GM04503 (cell line): ENCODE measurements around the gene RBM19.

ENCODE experiments used
- DNase-seq: peaks from one replicate; pipeline ENCODE4 v3.0.0-alpha.2; 2012; ENCODE audit warnings: low read depth

Gene RBM19

DNA sequence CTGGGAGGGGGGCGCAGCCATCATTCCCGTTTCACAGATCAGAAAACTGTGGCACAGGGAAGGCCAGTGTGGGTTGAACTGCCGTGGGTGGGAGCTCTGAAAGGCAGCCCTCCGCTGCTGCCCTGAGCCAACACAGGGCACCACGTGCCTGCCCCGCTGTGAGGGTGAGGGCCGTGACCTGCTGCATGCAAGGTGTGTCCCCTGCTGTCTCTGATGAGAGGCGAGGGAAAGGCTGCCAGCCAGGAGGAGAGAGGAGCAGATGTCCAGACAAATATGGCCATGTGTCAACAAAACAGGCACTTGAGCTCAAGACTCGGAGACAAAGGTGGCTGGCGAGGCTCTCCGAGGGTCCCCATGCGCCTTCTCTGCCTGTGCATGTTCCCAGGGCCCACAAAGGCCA lies 108.8 kb downstream of the RBM19 start:
- DNase-seq: no peak

DNA sequence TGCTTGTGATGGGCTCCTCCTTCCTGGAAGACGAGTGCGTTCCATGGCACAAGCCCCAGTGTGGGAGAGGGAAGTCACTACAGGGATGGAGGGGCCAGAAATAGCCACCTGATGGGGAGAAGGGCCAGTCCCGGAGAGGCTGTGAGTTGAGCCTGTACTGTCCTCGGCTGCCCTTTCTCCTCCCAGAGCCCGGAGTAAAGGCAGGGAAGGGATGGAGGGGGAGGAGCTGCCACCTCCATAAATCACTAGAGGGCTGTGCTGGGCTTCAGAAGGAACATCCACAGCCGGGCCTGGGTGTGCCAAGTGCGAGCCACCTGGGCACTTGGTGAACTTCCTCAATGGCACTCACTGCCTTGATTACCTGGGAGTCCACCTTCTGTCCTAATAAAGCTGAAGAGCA lies 110.1 kb downstream of the RBM19 start:
- no peak for DNase-seq

DNA sequence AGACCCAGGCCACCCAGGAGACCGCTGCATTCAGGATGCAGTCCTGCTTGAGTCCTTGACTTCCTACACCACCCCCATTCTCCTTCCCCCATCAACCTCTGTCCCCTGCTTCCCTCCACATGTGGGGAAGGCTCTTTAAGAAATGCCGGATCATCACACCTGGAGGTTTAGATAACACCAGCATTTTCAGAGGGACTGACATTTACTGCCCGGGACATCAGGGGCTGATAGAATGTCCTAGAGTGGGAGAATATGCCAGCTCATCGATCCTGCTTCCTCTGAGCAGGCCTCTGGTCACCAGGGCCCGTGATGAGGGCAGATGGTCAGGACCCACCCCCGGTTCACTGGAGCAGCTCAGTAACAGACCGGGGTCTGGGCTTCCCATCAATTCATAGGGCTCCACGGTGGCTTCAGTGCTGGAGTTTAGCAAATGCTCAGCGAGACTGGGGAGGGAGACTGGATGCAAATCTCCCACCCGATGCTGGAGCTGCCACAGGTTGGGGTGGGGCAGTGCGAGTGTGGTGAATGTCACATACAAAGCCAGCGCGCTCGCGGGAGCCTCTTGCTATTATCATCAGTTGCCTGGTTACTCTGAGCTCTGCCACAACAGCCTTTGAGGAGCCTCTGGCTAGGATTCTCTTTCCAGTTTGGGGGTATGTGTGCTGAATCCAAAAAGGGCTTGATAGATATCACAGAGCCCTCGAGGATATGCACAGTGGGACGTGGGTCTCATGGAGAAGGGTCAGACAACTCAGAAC lies 111.6 kb downstream of the RBM19 start:
- DNase-seq: no peak

DNA sequence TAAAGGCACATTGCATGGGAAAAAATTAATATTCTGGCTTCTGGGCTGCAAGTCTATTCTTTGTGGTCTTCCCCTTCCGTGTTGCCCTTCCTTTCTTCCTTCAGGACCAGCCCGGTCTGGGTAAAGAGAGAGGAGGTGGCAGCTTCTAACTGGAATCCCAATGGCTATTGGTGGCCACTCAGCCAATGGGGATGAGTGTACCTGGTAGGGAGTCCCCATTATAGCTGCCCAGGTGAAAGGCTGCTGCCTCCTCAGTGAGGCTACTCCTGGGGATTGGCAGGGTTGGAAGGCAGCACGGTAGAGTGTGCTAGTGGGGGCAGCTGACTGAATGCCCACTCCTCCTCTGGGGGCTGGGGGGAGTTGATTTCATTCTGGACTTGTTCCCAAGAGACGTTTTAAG lies 112.6 kb downstream of the RBM19 start:
- no peak for DNase-seq

DNA sequence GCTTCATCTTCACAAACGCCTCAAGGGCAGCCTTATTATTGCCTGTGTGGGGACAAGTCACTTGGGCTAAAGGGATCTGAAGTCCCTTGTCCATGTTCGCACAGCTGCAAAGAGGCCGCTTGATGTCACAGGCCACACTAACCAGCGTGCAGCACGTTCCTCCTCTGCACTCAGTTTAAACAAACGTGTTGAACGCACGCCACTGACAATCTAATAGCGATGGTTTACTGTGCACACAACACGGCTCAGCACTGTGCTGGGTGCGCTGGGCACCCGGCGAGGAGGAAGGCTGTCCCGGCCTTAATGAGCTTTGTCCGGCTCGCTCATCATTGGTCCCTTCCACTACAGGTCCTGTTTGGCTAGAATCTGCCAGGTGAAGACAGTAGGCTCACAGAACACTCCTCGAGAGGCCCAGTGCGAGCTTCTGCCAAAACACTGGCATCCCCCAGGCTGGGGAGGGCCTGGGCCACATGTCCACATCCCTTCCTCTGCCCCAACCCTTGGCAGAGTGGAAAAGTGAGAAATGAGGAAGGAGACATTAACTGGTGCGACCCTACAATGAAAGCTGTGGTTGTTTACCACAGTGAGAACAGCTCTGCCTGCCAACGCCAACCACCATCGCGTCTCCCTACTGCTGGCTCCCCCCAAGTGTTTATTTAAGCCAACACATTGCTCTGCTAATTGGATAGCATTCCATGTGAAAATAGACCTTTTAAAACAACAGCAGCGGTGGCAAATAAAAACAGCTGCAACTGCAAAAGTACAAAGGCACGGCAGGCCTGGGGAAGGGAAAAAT lies 113.2 kb downstream of the RBM19 start:
- DNase-seq: no peak

DNA sequence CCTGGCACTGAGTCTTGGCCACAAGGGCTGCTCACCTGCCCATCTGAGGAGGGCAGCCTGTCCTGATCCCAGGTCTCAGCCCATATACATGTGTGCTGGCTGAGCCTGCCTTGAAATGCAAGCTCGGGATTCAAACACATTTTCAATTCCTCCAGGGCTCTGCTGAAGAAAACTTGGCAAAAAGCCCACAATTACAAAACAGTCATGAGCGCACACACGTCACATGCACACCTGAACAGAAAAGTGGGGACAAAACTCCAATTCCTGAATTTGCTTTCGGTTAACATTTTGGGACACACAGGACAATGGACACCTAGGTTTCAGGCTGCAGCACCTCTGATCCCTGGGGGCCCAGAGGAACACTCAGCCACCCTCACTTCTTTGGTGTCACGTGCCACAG lies 113.9 kb downstream of the RBM19 start:
- no peak for DNase-seq

DNA sequence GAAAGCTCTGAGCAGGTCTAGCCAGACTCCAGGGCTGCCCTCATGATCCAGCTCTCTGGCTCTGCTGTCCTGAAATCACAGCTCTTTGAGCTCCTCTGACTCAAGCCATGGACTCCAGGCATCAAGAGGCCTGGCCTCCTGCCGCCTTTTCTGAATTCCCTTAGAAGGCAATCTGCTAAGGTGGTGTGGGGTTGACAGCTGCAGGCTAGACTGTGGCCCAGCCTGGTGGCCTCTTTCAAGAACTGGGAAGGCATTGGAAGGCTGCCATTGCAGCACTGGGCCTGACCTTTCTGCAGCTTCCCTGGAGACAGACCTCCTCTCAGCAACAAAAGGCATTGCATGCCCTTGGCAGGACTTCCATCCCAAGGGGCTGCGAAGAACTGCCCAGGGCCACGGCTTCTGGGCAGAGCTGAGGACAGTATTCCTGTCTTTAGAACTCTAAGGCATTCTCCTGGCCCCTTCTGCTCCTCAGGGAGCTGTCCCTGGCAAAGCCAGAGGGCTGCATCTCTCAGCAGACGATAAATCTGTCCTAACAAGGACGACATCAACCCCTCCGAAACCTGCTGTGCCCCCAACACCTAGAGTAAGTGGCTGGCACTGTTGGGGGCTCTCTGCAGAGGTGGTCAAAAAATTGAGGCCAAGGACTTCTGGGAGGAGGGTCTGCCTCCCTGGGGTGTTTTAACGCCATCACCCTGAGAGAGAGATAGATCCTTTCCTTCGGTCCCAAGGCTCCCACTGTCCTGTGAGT lies 115.6 kb downstream of the RBM19 start:
- no peak for DNase-seq

DNA sequence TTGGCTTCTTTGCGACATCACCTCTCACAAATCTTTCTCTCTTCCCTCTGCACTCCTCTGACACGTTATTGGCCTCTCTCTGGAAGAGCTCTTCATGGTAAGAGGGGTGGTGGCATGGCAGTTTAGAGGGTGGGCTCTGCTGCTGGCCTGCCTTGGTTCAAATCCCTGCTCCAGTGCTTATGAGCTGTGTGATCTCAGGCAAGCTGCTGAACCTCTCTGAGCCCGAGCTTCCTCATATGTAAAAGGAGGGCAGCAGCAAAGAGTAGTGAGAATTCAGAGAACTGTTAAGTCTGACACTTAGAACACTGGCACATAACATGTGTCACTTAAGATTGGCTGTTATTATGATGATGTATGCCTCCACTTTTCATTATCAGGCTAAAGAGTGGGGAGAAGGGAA lies 118.3 kb downstream of the RBM19 start:
- DNase-seq: no peak

DNA sequence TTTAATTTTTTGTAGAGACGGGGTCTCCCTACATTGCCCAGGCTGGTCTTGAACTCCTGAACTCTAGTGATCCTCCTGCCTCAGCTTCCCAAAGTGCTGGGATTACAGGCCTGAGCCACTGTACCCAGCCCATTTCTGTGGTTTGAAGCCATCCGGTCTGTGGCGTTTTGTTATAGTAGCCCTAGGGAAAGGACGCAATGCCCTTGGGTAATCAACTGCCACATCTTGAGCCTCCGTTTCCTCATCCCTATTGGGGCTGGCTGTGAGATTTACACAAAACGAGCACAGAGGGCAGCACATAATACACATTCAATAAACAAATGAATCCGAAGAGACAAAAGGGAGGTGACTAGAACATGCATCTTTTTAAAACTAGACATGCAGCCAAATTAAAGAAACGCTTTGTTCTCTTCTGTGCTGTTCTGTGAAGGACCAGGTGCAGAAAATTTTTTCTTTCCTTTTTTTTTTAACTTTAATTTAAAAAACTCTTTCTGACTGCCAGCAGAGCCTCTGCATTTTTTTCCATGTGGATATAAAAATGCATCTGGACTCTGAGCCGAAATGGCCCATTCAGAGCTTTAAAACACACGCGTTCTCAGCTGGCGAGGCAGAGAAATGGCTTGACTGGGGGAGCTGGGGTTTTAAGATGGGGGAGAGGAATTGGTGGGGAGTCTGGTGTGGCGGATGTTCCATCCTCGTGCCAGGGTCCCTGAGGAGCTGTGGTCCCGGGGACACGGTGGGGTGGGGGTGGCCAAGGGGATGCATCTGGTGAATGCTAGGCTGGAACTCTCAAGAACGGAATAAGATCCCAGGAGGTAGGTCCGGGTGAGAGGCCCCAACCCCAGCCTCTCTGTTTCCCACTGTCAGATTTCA lies 119.0 kb downstream of the RBM19 start:
- DNase-seq: no peak

DNA sequence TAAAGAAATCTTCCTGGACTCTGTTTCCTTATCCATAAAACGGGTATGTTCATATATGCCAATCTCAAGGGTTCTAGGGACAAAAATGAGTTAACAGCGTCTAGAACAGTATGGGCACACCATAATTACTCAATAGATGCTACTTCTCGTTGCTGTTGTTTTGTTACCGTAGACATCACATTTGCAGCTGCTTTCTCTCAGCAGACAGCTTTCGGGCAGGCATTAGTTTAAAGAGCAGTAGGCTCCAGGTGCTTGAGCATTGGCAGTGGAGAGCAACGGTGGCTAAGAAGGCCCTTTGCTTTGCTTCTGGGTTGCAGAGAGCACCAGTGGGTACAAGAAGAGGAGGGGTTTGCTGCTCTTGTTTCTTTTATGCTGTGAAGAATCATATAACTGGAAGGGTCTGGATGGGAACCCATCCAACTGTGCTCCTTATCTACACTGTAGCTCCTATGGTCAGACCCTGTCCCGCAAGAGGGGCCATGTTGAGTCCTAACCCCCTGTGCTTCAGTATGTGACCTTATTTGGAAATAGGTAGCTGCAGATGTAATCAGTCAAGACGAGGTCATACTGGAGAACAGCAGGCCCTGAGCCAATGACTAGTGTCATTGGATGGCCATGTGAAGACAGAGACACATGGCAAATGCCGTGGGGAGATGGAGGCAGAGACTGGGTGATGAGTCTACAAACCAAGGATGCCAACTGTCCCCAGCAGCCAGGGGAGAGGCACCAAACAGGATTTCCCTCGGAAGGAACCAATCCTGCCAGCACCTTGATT lies 120.0 kb downstream of the RBM19 start:
- DNase-seq: no peak

DNA sequence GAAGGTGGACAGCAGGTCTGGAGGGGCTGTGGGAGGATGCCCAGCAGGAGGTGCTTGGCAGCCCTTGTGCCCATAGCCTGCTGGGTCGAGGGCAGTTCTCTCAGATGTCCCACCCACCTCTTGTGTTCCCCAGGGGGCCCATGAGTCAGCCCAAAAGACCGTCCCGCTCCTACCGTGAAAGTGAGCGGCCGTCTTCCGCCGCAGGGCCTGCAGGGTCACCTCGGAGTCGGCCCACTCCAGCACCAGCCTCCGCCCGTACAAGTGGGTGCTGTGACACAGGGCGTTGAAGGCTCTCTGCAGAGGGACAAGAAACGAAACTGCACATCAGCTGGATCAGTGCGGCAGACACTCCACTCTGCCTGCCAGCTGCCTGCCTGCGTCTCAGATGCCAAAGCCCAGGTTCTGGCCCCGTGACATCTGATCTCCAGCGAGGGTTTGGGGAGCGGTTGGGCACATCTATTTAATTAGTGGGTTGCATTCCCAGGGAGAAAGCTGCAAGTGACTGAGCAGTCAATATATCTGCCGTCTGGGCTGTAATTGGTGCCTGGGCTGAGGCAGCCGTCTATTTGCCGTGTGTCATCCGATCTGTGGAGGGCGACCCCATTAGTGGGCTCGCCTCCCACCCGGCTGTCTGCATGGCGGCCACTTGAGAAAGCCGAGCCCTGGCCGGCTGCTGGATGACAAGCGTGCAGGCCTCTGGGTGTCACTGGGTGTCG lies 121.5 kb downstream of the RBM19 start:
- no peak for DNase-seq

DNA sequence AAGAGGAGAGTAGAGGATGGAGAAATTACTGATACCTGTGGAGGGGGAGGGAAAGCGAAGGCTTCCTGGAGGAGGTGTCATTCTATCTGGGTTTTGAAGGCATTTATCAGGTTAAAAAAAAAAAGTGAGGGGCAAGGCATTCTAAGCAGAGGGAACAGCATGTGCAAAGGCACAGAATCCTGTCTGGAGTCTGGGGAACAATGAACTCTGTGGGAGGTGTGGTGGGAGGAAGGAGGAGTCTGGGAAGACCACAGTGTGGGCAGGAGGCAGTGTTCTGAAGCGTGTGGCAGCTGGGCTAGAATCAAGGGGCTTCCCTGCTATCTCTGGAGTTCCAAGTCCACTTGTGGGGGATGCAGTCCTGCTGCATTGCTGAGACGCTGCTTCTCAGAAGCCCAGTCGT lies 123.4 kb downstream of the RBM19 start:
- no peak for DNase-seq

DNA sequence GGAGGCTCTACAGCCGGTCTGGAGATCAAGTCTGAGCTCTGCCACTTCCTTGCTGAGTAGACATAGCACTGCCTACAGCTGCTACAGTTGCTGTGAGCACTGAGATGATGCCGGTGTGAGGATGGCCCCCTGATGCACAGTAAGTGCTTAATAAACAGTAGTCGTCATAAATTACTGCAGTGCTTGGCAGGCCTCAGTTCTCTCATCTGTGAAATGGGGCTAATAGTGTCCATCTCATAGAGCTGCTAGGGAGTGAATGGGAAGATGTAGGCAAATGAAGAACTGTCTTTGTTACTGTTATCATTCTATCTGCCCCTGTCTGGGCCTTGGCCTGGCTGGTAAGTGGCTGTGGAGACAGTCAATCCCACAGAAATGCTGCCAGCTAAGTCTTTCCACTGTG lies 124.3 kb downstream of the RBM19 start:
- no peak for DNase-seq

DNA sequence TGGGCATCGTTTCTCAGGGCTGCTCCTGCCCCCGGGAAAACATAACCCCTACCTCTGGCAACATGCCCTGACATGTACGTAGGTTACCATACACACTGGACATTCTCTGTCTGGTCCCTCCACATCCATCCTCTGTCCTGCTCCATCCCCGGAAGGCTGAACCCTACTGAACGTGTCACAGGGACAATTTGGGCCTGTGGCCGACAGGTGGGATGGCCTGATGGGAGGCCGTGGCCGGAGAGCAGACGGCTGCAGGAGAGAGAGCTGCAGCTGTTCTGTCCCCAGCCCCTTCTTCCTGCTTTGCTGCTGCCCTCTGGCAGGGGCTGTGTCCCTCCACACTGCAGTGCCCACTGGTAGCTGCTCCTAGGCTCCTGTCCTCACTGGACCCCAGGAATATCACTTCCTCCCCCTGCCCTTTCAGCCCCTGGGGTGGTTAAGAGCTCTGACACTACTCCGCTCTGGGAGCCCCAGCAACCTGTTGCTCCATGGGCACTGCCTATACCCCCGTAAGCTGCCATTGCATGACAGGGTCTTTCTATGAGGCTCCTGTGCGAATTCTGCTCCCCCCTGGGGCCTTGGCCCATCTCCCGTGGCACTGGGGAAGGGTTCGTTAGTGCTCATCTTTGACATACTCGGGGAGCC lies 125.6 kb downstream of the RBM19 start:
- no peak for DNase-seq

DNA sequence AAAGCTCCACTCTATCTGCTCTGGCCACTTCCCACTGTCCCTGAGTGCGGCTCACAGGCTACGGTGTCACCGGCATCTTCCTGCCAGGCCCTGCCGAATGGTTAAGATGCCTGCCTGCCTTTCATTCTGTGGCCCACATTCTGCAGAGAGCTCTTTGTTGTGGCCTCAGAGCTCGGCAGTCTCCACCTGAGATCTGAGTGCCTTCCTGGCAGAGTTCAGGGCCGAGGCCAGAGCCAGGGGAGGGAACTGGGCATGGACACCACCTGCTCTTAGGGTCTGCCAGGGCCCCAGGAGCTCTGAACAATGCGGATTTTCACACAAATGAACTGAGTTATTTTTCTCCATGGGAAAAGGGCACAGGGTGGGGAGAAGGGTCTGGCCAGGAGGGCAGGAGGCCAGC lies 127.2 kb downstream of the RBM19 start:
- DNase-seq: no peak

DNA sequence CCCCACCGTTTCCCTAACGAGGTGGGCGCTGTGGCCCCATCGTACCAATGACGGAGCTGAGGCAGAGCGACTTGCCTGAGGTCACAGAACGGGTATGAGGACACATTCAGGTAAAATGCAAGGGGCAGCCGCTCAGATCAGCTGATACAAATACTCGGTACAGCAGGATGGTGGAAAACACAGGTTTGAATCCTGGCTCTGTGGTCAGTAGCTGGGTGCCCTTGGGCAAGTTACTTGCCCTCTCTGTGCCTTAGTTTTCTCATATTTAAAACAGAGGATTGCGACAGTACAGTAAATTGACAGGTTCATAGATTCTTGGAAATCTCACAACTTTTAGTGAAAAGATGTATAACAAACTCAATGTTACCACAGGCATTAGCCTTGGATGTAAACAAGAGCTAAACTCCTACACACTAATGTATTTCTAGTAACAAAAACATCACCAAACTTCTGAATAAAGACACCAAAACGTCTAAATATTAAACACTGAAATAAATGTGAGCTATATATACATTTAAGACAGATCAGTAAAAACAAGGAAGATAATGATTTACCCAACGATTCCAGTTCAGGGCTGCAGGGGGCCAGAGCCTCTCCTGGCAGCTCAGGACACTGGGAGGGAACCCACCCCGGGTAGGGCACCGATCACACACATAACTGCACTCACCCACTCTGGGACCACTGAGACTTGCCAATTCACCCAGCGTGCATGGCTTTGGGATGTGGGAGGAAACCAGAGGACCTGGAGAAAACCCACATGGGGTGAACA lies 128.4 kb downstream of the RBM19 start:
- no peak for DNase-seq

DNA sequence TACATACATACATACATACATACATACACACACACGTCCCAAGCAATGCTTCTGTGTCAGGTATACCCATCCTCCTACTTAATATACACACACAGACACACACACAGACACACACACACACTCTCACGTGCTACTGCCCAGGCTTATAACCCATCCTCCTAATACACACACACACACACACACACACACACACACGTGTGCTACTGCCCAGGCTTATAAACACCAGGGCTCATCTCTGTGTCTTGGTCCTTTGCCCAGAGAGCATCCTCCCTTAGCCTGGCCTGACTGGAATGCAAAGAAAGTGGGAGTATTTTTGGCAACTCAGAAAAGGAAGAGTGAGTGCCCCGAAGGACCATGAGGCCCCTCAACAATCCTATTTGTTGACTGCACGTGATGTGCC lies 129.0 kb downstream of the RBM19 start:
- peak; percentile 5 for DNase-seq

DNA sequence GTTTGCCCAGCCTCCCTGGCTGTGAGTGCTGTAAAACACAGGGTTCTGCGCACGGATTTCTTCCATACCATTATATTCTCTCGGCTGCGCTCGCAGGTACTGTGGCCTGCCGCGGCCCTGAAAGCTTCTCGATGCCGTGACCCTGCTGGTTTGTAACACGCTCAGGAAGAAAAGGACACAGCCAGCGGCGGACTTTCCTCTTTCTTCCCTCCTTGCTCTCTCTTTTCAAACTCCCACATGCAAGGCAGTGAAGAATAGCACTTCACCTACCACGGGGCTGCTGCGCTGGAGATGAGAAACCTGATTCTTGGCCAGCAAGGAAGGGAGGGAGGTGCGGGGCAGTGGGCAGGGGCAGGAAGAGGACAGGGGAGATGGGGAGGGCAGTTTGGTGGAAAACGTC lies 130.2 kb downstream of the RBM19 start:
- DNase-seq: no peak

DNA sequence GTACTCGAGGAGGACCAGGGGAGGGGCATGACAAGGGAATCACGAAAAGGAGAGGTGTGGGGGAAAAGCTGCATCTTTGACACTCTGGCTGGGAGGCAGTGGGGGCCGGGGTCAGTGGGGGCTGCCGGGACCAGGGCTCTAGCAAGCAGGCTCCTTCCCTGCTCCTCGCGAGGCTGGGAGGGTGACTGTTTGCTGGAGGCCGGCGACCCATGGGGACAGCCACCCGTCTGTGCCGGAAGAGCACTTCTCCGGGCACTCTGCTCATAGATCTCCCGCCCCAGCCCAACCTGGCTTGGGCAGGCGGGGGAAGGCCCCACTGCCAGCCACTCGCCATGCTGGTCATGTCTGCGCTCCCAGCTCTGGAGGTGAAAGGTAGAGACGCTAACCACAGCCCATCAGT lies 130.7 kb downstream of the RBM19 start:
- no peak for DNase-seq
